H9 (cell line): ENCODE results near the gene SEMA4D. TPM values are rescaled to one million over a fixed set of nuclear protein-coding genes. Genes with fewer than 3 reads are reported as not detected.
A peak's percentile ranks its signal among the peaks of the same experiment; 100 is the strongest.

ENCODE experiments used
- DNase-seq: peaks from one replicate; pipeline ENCODE4 v3.0.0-alpha.2; 2017
- H2AFZ ChIP-seq: one replicate; pipeline ENCODE4 v1.6.1; 2013; ENCODE audit warnings: mild to moderate bottlenecking, low read length, control low read depth, moderate library complexity
- H2AK5ac ChIP-seq: 2 replicates; pipeline ENCODE4 v1.6.1; 2013; ENCODE audit warnings: low read length, control low read depth, mixed read lengths; ENCODE audit not compliant: insufficient read length
- H2BK120ac ChIP-seq: one replicate; pipeline ENCODE4 v1.6.1; 2013; ENCODE audit warnings: low read depth, mild to moderate bottlenecking, low read length, control low read depth, inconsistent platforms; ENCODE audit not compliant: poor library complexity, severe bottlenecking
- H2BK12ac ChIP-seq: 2 replicates; pipeline ENCODE4 v1.6.1; 2013; ENCODE audit warnings: low read length, control low read depth, mixed read lengths, low read depth; ENCODE audit not compliant: insufficient read length
- H2BK15ac ChIP-seq: 2 replicates; pipeline ENCODE4 v1.6.1; 2013; ENCODE audit warnings: low read depth, low read length, control low read depth
- H2BK20ac ChIP-seq: one replicate; pipeline ENCODE4 v1.6.1; 2013; ENCODE audit warnings: low read depth, mild to moderate bottlenecking, low read length, control low read depth, inconsistent platforms; ENCODE audit not compliant: poor library complexity, severe bottlenecking
- H2BK5ac ChIP-seq: 2 replicates; pipeline ENCODE4 v1.6.1; 2013; ENCODE audit warnings: low read length, control low read depth, mixed read lengths; ENCODE audit not compliant: insufficient read length
- H3K14ac ChIP-seq: 2 replicates; pipeline ENCODE4 v1.6.1; 2013; ENCODE audit warnings: low read length, control low read depth; ENCODE audit not compliant: insufficient read depth
- H3K18ac ChIP-seq: 2 replicates; pipeline ENCODE4 v1.6.1; 2013; ENCODE audit warnings: low read depth, mild to moderate bottlenecking, mixed read lengths, low read length, control low read depth; ENCODE audit not compliant: insufficient read length
- H3K23ac ChIP-seq: 2 replicates; pipeline ENCODE4 v1.6.1; 2013; ENCODE audit warnings: low read length, control low read depth, mixed read lengths, low read depth; ENCODE audit not compliant: insufficient read length
- H3K23me2 ChIP-seq: 2 replicates; pipeline ENCODE4 v1.6.1; 2013; ENCODE audit warnings: low read depth, mild to moderate bottlenecking, mixed read lengths, low read length, control low read depth; ENCODE audit not compliant: insufficient read length, poor library complexity, severe bottlenecking
- H3K27ac ChIP-seq: 2 replicates; pipeline ENCODE4 v1.5.1; 2013; ENCODE audit warnings: low read length, control low read depth, mixed read lengths, low read depth; ENCODE audit not compliant: insufficient read length
- H3K27me3 ChIP-seq: 2 replicates; pipeline ENCODE4 v1.6.1; 2013; ENCODE audit warnings: low read length, control low read depth, inconsistent platforms; ENCODE audit not compliant: insufficient read depth
- H3K4ac ChIP-seq: 2 replicates; pipeline ENCODE4 v1.6.1; 2013; ENCODE audit warnings: low read depth, mild to moderate bottlenecking, control low read depth, inconsistent platforms, low read length, moderate library complexity
- H3K4me1 ChIP-seq: 2 replicates; pipeline ENCODE4 v1.6.1; 2013; ENCODE audit warnings: low read length, control low read depth, inconsistent platforms; ENCODE audit not compliant: insufficient read depth
- H3K4me2 ChIP-seq: 2 replicates; pipeline ENCODE4 v1.6.1; 2013; ENCODE audit warnings: low read length, control low read depth, mixed read lengths; ENCODE audit not compliant: insufficient read length, insufficient read depth
- H3K56ac ChIP-seq: 2 replicates; pipeline ENCODE4 v1.6.1; 2013; ENCODE audit warnings: low read depth, mild to moderate bottlenecking, mixed read lengths, low read length, control low read depth; ENCODE audit not compliant: insufficient read length
- H3K79me1 ChIP-seq: 2 replicates; pipeline ENCODE4 v1.6.1; 2013; ENCODE audit warnings: low read depth, mild to moderate bottlenecking, moderate library complexity, low read length, control low read depth, inconsistent platforms; ENCODE audit not compliant: insufficient read depth, poor library complexity, severe bottlenecking
- H3K79me2 ChIP-seq: 2 replicates; pipeline ENCODE4 v1.6.1; 2013; ENCODE audit warnings: low read length, control low read depth, inconsistent platforms; ENCODE audit not compliant: insufficient read depth
- H3K9ac ChIP-seq: 2 replicates; pipeline ENCODE4 v1.6.1; 2013; ENCODE audit warnings: low read length, control low read depth, mixed read lengths; ENCODE audit not compliant: insufficient read length; ENCODE audit errors: extremely low read depth
- H3K9me3 ChIP-seq: one replicate; pipeline ENCODE4 v1.6.1; 2013; ENCODE audit warnings: low read depth, low read length, inconsistent platforms; ENCODE audit not compliant: control insufficient read depth
- H3T11ph ChIP-seq: one replicate; pipeline ENCODE4 v1.6.1; 2013; ENCODE audit warnings: mild to moderate bottlenecking, low read length, control low read depth, inconsistent platforms
- H4K20me1 ChIP-seq: one replicate; pipeline ENCODE4 v1.6.1; 2013; ENCODE audit not compliant: control insufficient read depth, insufficient read length, insufficient read depth
- H4K5ac ChIP-seq: 2 replicates; pipeline ENCODE4 v1.6.1; 2013; ENCODE audit warnings: low read depth, mild to moderate bottlenecking, mixed read lengths, low read length, control low read depth; ENCODE audit not compliant: insufficient read length
- H4K8ac ChIP-seq: replicated peaks from 2 replicates; pipeline ENCODE4 v1.6.1; 2013; ENCODE audit warnings: low read length, control low read depth, mixed read lengths, low read depth; ENCODE audit not compliant: insufficient read length
- H4K91ac ChIP-seq: 2 replicates; pipeline ENCODE4 v1.6.1; 2013; ENCODE audit warnings: low read depth, mild to moderate bottlenecking, moderate library complexity, mixed read lengths, low read length, control low read depth; ENCODE audit not compliant: insufficient read length
- H3K27ac Mint-ChIP-seq, 3 experiments: 2 replicates in 2 of 3; 3 replicates in 1 of 3; pipeline ENCODE4 v1.8.0; 2020 to 2021; ENCODE audit warnings: mixed read lengths in 3 of 3, mild to moderate bottlenecking in 1 of 3, moderate library complexity in 1 of 3
- H3K27me3 Mint-ChIP-seq: 2 replicates; pipeline ENCODE4 v1.8.0; 2021; ENCODE audit warnings: low read depth, mild to moderate bottlenecking, moderate library complexity, mixed read lengths
- H3K36me3 Mint-ChIP-seq, 3 experiments: 2 replicates in 2 of 3; 3 replicates in 1 of 3; pipeline ENCODE4 v1.8.0; 2020 to 2021; ENCODE audit warnings: low read depth in 3 of 3, mixed read lengths in 3 of 3; ENCODE audit not compliant: insufficient read depth in 1 of 3
- H3K4me1 Mint-ChIP-seq, 2 experiments: 2 replicates each; pipeline ENCODE4 v1.8.0; 2020; ENCODE audit warnings: mixed read lengths in 2 of 2
- H3K4me3 Mint-ChIP-seq, 2 experiments: 2 replicates in 1 of 2; 3 replicates in 1 of 2; pipeline ENCODE4 v1.8.0; 2020 to 2021; ENCODE audit warnings: mild to moderate bottlenecking in 2 of 2, mixed read lengths in 2 of 2, moderate library complexity in 1 of 2
- H3K9me3 Mint-ChIP-seq, 2 experiments: 2 replicates in 1 of 2; 3 replicates in 1 of 2; pipeline ENCODE4 v1.8.0; 2020; ENCODE audit warnings: mild to moderate bottlenecking in 2 of 2, mixed read lengths in 2 of 2, moderate library complexity in 1 of 2
- CTCF ChIP-seq: fragments of 200-600 bp; sonication (generic); conservative IDR thresholded peaks from 3 replicates; pipeline ENCODE4 v1.8.0; 2021; ENCODE audit warnings: antibody characterized with exemption, mild to moderate bottlenecking
- WGBS: extraction: QIAGEN DNeasy Blood & Tissue Kit; methylation state at CpG from one replicate; pipeline ENCODE4 v1.1.7; 2013; ENCODE audit warnings: missing lambda C conversion rate, low lambda C conversion rate, mixed read lengths; ENCODE audit not compliant: insufficient read length; ENCODE audit errors: extremely low coverage; 5-methylcytosine and 5-hydroxymethylcytosine counted together
- total RNA-seq: library from RNA; stranded (reverse); gene quantifications from 2 replicates; pipeline ENCODE4 v1.2.1, GENCODE V29; 2021

SEMA4D gene
- total RNA-seq, 1 experiment from 2014 or later: 47.2 TPM

GRCh38 chr9:89440046-89440445, 57.9 kb downstream of the SEMA4D start:
- Histone ChIP-seq H2BK20ac (no peak overlapping the region), H3K14ac (no peak overlapping the region; the same call in 1 of the 2 replicates), H3K4me2 (no peak overlapping the region), H4K20me1 (no peaks in the 10 kb centered on the region), H3K9ac (no peak overlapping the region), H3K79me2 (peaks cover 6% of the 10 kb centered on the region; the same call in 1 of the 2 replicates), H3K4me1 (peaks cover 11% of the 10 kb centered on the region; the same call in 1 of the 2 replicates), H3K27ac (no peak overlapping the region), H4K91ac (no peak overlapping the region), H3K23ac (no peak overlapping the region), H3K23me2 (peaks cover 4% of the 10 kb centered on the region), H3K27me3 (no peaks in the 10 kb centered on the region), H3K9me3 (no peaks in the 10 kb centered on the region), H3K79me1 (no peaks in the 10 kb centered on the region), H4K8ac (no peak overlapping the region), H2BK120ac (no peak overlapping the region), H3T11ph (no peak overlapping the region), H3K56ac (no peak overlapping the region), H2AK5ac (no peak overlapping the region), H2BK5ac (no peak overlapping the region), H2BK15ac (no peak overlapping the region), H3K4ac (no peak overlapping the region), H2BK12ac (no peak overlapping the region), H3K18ac (no peak overlapping the region), H4K5ac (no peak overlapping the region), H2AFZ (no peak overlapping the region)
- H3K27me3 Mint-ChIP-seq: no peaks in the 10 kb centered on the region
- TF ChIP-seq CTCF: no peak
- no peaks in the 10 kb centered on the region for H3K9me3 Mint-ChIP-seq
- peak overlapping the region; percentile 89 to 96 (median 93); a peak in 6 of 7 replicates for H3K27ac Mint-ChIP-seq
- H3K4me1 Mint-ChIP-seq: peaks cover 65 to 72% of the 10 kb centered on the region in 2 experiments
- peaks cover 0 to 3% (median 3%) of the 10 kb centered on the region in 3 experiments; a peak in 5 of 7 replicates for H3K36me3 Mint-ChIP-seq
- no peak overlapping the region for H3K4me3 Mint-ChIP-seq
- no peak for DNase-seq
- no CpG with 5 or more reads among the region's 8 CpGs for WGBS
